ENCODE measurements around the gene ARID1A. TPM values are rescaled to one million over a fixed set of nuclear protein-coding genes. Genes with fewer than 3 reads are reported as not detected.

The ARID1A gene
- polyA plus RNA-seq, 2 of the 4 experiments (the other 2 are of a cell fraction): 17.4 to 21.4 TPM

DNA sequence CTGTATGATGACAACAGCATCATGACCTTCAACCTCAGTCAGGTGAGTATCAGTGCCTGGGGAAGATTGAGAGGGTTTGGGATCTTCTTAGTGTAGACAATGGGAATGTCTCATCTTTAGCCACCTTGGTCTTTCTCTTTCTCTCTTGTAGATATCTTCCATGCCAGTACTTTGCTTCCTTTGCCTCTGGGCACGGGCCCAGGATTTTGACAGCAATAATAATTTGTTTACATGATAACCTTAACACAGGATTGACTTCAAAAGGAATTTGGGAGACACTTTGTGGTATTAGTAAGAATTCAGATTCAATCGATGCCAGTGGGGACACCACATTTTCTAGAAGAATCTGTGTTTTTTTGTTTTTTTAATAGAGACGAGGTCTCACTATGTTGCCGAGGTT is 79.9 kb downstream of the ARID1A start:
- DNase-seq (ENCODE audit: low read depth in 1 of 2, low spot score in 1 of 2) (no peak), ATAC-seq (no peak), FAIRE-seq (no peak)
- ChIA-PET POLR2A (no interaction called here), CTCF (interaction anchor here (1.4 kb wide), 1 partner anchor 173 kb away, joined by 6 read pairs; no protein-coding TSS in a partner anchor)
- TF ChIP-seq KDM5A (IDR thresholded peaks at IDR 0.05) (no peak), FOXS1 (CRISPR knock-in tag; IDR thresholded peaks at IDR 0.05) (no peak), POLR2AphosphoS2 (conservative IDR thresholded peaks at IDR 0.05; ENCODE audit: low read length) (no peak), JUN (IDR thresholded peaks at IDR 0.05) (no peak), MYC (IDR thresholded peaks at IDR 0.05; ENCODE audit: borderline replicate concordance, low read length) (no peak), ZC3H11A (IDR thresholded peaks at IDR 0.05) (no peak), CHD2 (IDR thresholded peaks at IDR 0.05; ENCODE audit: low read length, partially characterized antibody) (no peak), SMC3 (IDR thresholded peaks at IDR 0.05) (no peak), ESRRA (IDR thresholded peaks at IDR 0.05; ENCODE audit: borderline replicate concordance, low read length) (no peak), ZSCAN20 (CRISPR knock-in tag; IDR thresholded peaks at IDR 0.05) (no peak)
- TF ChIP-seq, protein P1, sequence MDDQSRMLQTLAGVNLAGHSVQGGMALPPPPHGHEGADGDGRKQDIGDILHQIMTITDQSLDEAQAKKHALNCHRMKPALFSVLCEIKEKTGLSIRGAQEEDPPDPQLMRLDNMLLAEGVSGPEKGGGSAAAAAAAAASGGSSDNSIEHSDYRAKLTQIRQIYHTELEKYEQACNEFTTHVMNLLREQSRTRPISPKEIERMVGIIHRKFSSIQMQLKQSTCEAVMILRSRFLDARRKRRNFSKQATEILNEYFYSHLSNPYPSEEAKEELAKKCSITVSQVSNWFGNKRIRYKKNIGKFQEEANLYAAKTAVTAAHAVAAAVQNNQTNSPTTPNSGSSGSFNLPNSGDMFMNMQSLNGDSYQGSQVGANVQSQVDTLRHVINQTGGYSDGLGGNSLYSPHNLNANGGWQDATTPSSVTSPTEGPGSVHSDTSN (IDR thresholded peaks at IDR 0.05): no peak
- TF ChIP-seq, protein P2, sequence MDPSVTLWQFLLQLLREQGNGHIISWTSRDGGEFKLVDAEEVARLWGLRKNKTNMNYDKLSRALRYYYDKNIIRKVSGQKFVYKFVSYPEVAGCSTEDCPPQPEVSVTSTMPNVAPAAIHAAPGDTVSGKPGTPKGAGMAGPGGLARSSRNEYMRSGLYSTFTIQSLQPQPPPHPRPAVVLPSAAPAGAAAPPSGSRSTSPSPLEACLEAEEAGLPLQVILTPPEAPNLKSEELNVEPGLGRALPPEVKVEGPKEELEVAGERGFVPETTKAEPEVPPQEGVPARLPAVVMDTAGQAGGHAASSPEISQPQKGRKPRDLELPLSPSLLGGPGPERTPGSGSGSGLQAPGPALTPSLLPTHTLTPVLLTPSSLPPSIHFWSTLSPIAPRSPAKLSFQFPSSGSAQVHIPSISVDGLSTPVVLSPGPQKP (IDR thresholded peaks at IDR 0.05; ENCODE audit: low read depth, low read length): no peak
- no peak overlapping the region for H3K4me2 ChIP-seq
- no peak overlapping the region for H3K27ac ChIP-seq
- no peaks in the 10 kb centered on the region for H3K9me3 ChIP-seq
- H3K4me3 ChIP-seq: no peak overlapping the region
- peaks cover 24% of the 10 kb centered on the region for H3K4me1 ChIP-seq
- 85% methylated on average over 4 of the region's 4 CpGs for WGBS (ENCODE audit: missing lambda C conversion rate)

DNA sequence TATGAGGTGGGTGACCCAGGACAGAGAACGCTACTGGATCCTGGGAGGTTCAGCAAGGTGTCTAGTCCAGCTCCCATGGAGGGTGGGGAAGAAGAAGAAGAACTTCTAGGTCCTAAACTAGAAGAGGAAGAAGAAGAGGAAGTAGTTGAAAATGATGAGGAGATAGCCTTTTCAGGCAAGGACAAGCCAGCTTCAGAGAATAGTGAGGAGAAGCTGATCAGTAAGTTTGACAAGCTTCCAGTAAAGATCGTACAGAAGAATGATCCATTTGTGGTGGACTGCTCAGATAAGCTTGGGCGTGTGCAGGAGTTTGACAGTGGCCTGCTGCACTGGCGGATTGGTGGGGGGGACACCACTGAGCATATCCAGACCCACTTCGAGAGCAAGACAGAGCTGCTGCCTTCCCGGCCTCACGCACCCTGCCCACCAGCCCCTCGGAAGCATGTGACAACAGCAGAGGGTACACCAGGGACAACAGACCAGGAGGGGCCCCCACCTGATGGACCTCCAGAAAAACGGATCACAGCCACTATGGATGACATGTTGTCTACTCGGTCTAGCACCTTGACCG is 83.4 kb downstream of the ARID1A start:
- Histone ChIP-seq H3K4me1 (peaks cover 26% of the 10 kb centered on the region), H3K9me3 (no peaks in the 10 kb centered on the region), H3K4me3 (no peak overlapping the region), H3K4me2 (no peak overlapping the region), H3K27ac (no peak overlapping the region)
- FAIRE-seq (no peak), ATAC-seq (no peak), DNase-seq (ENCODE audit: low read depth in 1 of 2, low spot score in 1 of 2) (no peak)
- WGBS (ENCODE audit: missing lambda C conversion rate): 94% methylated on average over 11 of the region's 11 CpGs
- POLR2A ChIA-PET: no interaction called here
- CTCF ChIA-PET: interaction anchor here (0.5 to 2.1 kb wide), 6 partner anchors 10 to 185 kb away, joined by 3 to 9 read pairs (median 3); no protein-coding TSS in a partner anchor
- TF ChIP-seq MAFK (IDR thresholded peaks at IDR 0.05; ENCODE audit: partially characterized antibody): no peak

DNA sequence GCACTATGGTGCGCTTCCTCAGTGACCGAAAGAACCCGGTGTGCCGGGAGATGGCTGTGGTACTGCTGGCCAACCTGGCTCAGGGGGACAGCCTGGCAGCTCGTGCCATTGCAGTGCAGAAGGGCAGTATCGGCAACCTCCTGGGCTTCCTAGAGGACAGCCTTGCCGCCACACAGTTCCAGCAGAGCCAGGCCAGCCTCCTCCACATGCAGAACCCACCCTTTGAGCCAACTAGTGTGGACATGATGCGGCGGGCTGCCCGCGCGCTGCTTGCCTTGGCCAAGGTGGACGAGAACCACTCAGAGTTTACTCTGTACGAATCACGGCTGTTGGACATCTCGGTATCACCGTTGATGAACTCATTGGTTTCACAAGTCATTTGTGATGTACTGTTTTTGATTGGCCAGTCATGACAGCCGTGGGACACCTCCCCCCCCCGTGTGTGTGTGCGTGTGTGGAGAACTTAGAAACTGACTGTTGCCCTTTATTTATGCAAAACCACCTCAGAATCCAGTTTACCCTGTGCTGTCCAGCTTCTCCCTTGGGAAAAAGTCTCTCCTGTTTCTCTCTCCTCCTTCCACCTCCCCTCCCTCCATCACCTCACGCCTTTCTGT is 84.6 kb downstream of the ARID1A start:
- H3K27ac ChIP-seq: no peak overlapping the region
- DNase-seq (ENCODE audit: low read depth in 1 of 2, low spot score in 1 of 2) (no peak), FAIRE-seq (no peak), ATAC-seq (no peak; a peak in 1 of 6 replicates)
- POLR2A ChIA-PET: no interaction called here
- H3K4me2 ChIP-seq: no peak overlapping the region
- H3K4me3 ChIP-seq: no peak overlapping the region
- TF ChIP-seq FOSB (CRISPR knock-in tag; IDR thresholded peaks at IDR 0.05): no peak
- TF ChIP-seq, protein P3, sequence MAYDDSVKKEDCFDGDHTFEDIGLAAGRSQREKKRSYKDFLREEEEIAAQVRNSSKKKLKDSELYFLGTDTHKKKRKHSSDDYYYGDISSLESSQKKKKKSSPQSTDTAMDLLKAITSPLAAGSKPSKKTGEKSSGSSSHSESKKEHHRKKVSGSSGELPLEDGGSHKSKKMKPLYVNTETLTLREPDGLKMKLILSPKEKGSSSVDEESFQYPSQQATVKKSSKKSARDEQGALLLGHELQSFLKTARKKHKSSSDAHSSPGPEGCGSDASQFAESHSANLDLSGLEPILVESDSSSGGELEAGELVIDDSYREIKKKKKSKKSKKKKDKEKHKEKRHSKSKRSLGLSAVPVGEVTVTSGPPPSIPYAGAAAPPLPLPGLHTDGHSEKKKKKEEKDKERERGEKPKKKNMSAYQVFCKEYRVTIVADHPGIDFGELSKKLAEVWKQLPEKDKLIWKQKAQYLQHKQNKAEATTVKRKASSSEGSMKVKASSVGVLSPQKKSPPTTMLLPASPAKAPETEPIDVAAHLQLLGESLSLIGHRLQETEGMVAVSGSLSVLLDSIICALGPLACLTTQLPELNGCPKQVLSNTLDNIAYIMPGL (CRISPR knock-in tag; IDR thresholded peaks at IDR 0.05; ENCODE audit: borderline replicate concordance): no peak
- TF ChIP-seq ESRRA (IDR thresholded peaks at IDR 0.05; ENCODE audit: borderline replicate concordance, low read length): no peak
- TF ChIP-seq EHF (CRISPR knock-in tag; IDR thresholded peaks at IDR 0.05): no peak
- TF ChIP-seq CHD4 (IDR thresholded peaks at IDR 0.05; ENCODE audit: borderline replicate concordance): no peak
- TF ChIP-seq SMC3 (IDR thresholded peaks at IDR 0.05): no peak
- no peak for TF ChIP-seq JUNB (IDR thresholded peaks at IDR 0.05)
- no peaks in the 10 kb centered on the region for H3K9me3 ChIP-seq
- 75% methylated on average over 9 of the region's 21 CpGs for WGBS (ENCODE audit: missing lambda C conversion rate)
- CTCF ChIA-PET: interaction anchor here (0.7 to 1.2 kb wide), 5 partner anchors 9 to 178 kb away, joined by 3 to 4 read pairs (median 4); no protein-coding TSS in a partner anchor
- H3K4me1 ChIP-seq: peaks cover 35% of the 10 kb centered on the region
